SK-N-SH (cell line): ENCODE results near the gene TTC14.

ENCODE experiments used
- CTCF ChIP-seq: fragments of 200-600 bp; sonication (generic); IDR thresholded peaks from 2 replicates; pipeline ENCODE4 v1.6.1; 2017; ENCODE audit warnings: antibody characterized with exemption, mild to moderate bottlenecking, moderate library complexity
- FOXM1 ChIP-seq: IDR thresholded peaks from 2 replicates; pipeline ENCODE4 v1.4.0; 2012; ENCODE audit warnings: low read depth, mild to moderate bottlenecking
- POLR2AphosphoS5 ChIP-seq: IDR thresholded peaks from 2 replicates; pipeline ENCODE4 v1.6.1; 2012; ENCODE audit warnings: low read depth, low read length
- REST ChIP-seq: IDR thresholded peaks from 2 replicates; pipeline ENCODE4 v1.6.1; 2012; ENCODE audit warnings: mild to moderate bottlenecking, low read depth, low read length, moderate library complexity
- USF1 ChIP-seq: IDR thresholded peaks from 2 replicates; pipeline ENCODE4 v1.4.0; 2012; ENCODE audit warnings: low read depth, borderline replicate concordance

- TF ChIP-seq USF1 (no peak), FOXM1 (no peak), CTCF (peak; percentile 45), REST (no peak), POLR2AphosphoS5 (no peak)
These were observed 44.3 kb downstream of the TTC14 start for GRCh38 chr3:180646187-180646790.
